ENCODE measurements around the gene GNB4. TPM values are rescaled to one million over a fixed set of nuclear protein-coding genes. Genes with fewer than 3 reads are reported as not detected.

GNB4 gene
- total RNA-seq, 4 donors from 2014 or later, result 32.2 to 47.9 (median 36.3) TPM

DNA sequence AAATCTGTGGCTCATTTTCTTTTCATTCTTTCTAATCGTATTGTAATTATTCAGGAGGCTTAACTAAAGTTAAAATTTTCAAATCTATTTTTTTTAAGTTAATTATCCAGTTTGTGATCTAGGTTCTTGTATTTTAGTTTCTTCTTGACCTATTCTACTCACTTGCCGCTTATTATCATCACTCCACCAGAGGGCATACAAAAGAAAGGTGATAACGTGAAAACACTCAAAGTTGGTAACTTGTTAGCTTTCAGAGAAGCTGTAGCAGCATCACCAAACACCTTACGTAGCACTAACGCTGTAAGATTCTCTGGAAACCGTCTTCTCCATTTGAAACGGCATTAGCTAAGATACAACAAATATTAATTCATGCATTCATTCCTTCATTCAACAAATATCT is 4.8 kb downstream of the GNB4 start:
- Histone ChIP-seq H3K27me3 (no peaks in the 10 kb centered on the region), H3K27ac (peak overlapping the region in 2 of 4 donors; percentile 3 to 13), H3K36me3 (no peaks in the 10 kb centered on the region), H3K4me3 (no peak overlapping the region), H3K9me3 (no peaks in the 10 kb centered on the region), H3K4me1 (peaks cover 0 to 53% (median 7%) of the 10 kb centered on the region in 4 donors)
- DNase-seq (ENCODE audit: low spot score in 2 of 2), result no peak
- 57 to 58% methylated on average over 7 of the region's 7 CpGs for WGBS, 2 donors
- TF ChIP-seq POLR2A (IDR thresholded peaks at IDR 0.05), result no peak
- TF ChIP-seq, protein P1, sequence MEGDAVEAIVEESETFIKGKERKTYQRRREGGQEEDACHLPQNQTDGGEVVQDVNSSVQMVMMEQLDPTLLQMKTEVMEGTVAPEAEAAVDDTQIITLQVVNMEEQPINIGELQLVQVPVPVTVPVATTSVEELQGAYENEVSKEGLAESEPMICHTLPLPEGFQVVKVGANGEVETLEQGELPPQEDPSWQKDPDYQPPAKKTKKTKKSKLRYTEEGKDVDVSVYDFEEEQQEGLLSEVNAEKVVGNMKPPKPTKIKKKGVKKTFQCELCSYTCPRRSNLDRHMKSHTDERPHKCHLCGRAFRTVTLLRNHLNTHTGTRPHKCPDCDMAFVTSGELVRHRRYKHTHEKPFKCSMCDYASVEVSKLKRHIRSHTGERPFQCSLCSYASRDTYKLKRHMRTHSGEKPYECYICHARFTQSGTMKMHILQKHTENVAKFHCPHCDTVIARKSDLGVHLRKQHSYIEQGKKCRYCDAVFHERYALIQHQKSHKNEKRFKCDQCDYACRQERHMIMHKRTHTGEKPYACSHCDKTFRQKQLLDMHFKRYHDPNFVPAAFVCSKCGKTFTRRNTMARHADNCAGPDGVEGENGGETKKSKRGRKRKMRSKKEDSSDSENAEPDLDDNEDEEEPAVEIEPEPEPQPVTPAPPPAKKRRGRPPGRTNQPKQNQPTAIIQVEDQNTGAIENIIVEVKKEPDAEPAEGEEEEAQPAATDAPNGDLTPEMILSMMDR (IDR thresholded peaks at IDR 0.05), result peak in 1 of 5 experiments; percentile 18
- TF ChIP-seq EP300 (IDR thresholded peaks at IDR 0.05), result no peak

DNA sequence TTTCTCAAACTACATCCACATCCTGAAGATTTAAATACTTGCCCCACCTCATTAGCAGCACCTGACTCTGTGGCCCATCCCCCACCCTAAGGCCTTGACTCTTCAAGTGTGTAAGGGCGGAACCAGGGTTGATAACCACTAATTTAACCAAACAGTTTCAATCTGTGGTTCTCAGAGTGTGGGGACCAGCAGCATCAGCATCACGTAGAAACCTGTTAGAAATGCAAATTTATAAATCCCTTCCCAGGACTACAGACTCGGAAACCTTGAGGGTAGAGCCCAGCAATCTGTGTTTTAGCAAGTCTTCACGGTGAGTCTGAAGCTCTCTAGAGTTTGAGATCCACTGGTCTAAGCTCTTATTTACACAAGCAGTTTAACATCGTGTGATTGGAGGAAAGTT is 12.4 kb downstream of the GNB4 start:
- DNase-seq (ENCODE audit: low spot score in 2 of 2), result no peak
- Histone ChIP-seq H3K4me1 (peaks cover 0 to 77% (median 20%) of the 10 kb centered on the region in 4 donors), H3K27me3 (no peaks in the 10 kb centered on the region), H3K27ac (peak overlapping the region in 2 of 4 donors; percentile 13 to 52), H3K9me3 (no peaks in the 10 kb centered on the region), H3K4me3 (no peak overlapping the region), H3K36me3 (no peaks in the 10 kb centered on the region)
- TF ChIP-seq EP300 (IDR thresholded peaks at IDR 0.05), result no peak
- TF ChIP-seq, protein P1 (IDR thresholded peaks at IDR 0.05), result no peak
- no peak for TF ChIP-seq POLR2A (IDR thresholded peaks at IDR 0.05)
- 67 to 68% methylated on average over 5 of the region's 5 CpGs for WGBS, 2 donors

DNA sequence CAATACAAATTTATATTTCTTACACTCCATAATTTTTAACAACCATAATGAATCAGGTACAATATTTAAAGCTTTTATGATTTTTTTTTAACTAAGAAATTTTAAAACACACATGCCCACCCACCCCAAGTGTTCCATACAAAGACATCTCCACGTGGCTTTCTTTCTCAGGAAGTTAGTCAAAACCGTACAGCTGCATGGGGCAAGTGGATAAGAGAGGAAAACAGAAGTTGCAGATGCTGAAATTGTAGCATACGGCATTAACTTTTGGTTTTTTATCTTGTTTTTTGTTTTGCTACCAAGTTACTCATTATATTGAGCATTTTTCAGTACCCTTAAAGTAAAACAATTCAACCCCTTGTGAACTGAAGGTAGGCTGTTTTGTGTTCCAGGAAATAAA is 14.8 kb downstream of the GNB4 start:
- no peaks in the 10 kb centered on the region for H3K36me3 ChIP-seq
- H3K4me3 ChIP-seq, result no peak overlapping the region
- no peaks in the 10 kb centered on the region for H3K9me3 ChIP-seq
- H3K27ac ChIP-seq, result peak overlapping the region in 3 of 4 donors; percentile 13 to 79 (median 49)
- no peaks in the 10 kb centered on the region for H3K27me3 ChIP-seq
- WGBS, 2 donors, result 32 to 35% methylated on average over 3 of the region's 3 CpGs
- peaks cover 0 to 95% (median 36%) of the 10 kb centered on the region in 4 donors for H3K4me1 ChIP-seq
- no peak for DNase-seq (ENCODE audit: low spot score in 2 of 2)
- TF ChIP-seq POLR2A (IDR thresholded peaks at IDR 0.05), result no peak
- TF ChIP-seq, protein P1 (IDR thresholded peaks at IDR 0.05), result no peak

DNA sequence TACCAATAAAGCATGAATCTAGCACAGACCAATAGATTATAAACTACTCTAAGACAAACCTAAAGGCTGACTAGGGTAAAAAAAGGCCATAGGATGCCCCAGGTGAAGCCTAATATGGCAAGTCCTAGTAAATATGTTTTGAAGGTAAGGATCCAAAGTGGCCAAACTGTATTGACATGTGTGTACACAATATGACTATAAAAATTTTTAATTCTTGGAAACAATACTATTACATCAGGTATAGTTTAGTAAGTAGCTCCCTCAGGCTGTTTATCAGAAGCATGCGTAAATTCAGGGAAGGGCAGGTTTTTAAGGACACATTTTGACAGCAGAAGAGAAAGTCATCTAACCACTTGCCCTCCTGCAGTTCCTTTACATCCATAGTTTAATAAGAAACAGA is 18.8 kb downstream of the GNB4 start:
- Histone ChIP-seq H3K27ac (peak overlapping the region in 3 of 4 donors; percentile 25 to 76 (median 48)), H3K36me3 (no peaks in the 10 kb centered on the region), H3K4me3 (no peak overlapping the region), H3K9me3 (no peaks in the 10 kb centered on the region), H3K27me3 (no peaks in the 10 kb centered on the region), H3K4me1 (peaks cover 0 to 85% (median 33%) of the 10 kb centered on the region in 4 donors)
- TF ChIP-seq EP300 (IDR thresholded peaks at IDR 0.05) (no peak), POLR2A (IDR thresholded peaks at IDR 0.05) (no peak)
- TF ChIP-seq, protein P1 (IDR thresholded peaks at IDR 0.05), result no peak
- WGBS, 2 donors, result 67 to 90% methylated on average over 1 of the region's 1 CpG
- DNase-seq (ENCODE audit: low spot score in 2 of 2), result no peak

DNA sequence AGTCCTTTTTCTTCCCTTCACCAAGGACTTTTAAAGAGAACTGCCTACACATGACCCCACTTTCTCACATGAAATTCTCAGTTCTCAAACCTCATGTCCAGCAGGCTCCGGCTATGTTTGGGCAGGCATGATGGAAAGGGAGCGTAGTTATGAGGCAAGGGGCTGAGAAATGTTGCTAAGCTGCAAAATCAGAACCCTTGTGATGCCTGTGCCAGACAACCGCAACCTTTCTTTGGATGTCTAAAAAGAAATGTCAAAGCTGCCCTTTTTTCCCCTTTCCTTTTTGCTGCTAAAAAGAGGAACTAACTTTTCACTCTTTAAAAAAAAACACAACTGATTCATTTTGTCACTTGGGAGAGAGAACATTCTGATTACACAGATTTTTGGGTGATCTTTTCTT is 19.2 kb downstream of the GNB4 start:
- peak in 1 of 2 donors; percentile 23 for DNase-seq (ENCODE audit: low spot score in 2 of 2)
- Histone ChIP-seq H3K9me3 (no peaks in the 10 kb centered on the region), H3K36me3 (no peaks in the 10 kb centered on the region), H3K4me1 (peaks cover 0 to 82% (median 30%) of the 10 kb centered on the region in 4 donors), H3K27ac (peak overlapping the region in 3 of 4 donors; percentile 25 to 76 (median 48)), H3K27me3 (no peaks in the 10 kb centered on the region), H3K4me3 (no peak overlapping the region)
- 19 to 31% methylated on average over 3 of the region's 3 CpGs for WGBS, 2 donors
- TF ChIP-seq EP300 (IDR thresholded peaks at IDR 0.05) (peak in 1 of 2 donors; percentile 54), POLR2A (IDR thresholded peaks at IDR 0.05) (no peak)
